Breast epithelium (tissue), 3 donors: Measurements from ENCODE around the gene MED7.

Source experiments
- CTCF ChIP-seq, 3 donors: fragments of 450-650 bp; IDR thresholded peaks; one replicate each; pipeline ENCODE4 v1.5.1; 2016 to 2017; ENCODE audit warnings: antibody characterized with exemption in 3 of 3, mild to moderate bottlenecking in 3 of 3, moderate library complexity in 3 of 3
- POLR2AphosphoS5 ChIP-seq, 3 donors: sonication (generic); formaldehyde crosslinking; IDR thresholded peaks; one replicate each; pipeline ENCODE4 v1.6.1; 2017; ENCODE audit warnings: antibody characterized with exemption in 3 of 3

- TF ChIP-seq CTCF (IDR thresholded peaks at IDR 0.05) (no peak), POLR2AphosphoS5 (IDR thresholded peaks at IDR 0.05) (no peak)
These were observed 44.5 kb upstream of the MED7 start for GRCh38 chr5:157187046-157187754.
